ENCODE measurements around the gene SLITRK4.

The SLITRK4 gene

DNA sequence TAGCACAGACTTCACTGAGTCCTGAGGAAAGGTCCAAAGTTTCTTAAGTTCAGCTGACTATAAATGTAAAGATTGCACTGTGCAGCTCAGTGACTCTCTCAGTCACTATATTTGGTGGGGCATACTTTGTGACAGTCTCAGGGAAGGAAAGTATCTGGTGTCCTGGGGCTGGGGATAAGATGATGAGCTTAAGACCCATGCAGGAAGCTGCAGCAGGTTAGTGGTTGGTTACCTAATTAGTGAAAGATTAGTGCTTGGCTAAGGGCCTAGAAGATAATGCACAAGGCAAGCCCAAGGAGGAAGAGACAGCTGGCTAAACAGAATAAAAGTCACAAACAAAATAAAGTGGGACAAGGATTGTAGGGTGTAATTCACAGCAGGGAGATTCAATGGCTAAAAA lies 25.4 kb upstream of the SLITRK4 start:
- no peak for DNase-seq (ENCODE audit: low read depth)
- no peak overlapping the region for H3K4me3 ChIP-seq (replicated peaks; ENCODE audit: low read depth, low read length)
- TF ChIP-seq, protein P1, sequence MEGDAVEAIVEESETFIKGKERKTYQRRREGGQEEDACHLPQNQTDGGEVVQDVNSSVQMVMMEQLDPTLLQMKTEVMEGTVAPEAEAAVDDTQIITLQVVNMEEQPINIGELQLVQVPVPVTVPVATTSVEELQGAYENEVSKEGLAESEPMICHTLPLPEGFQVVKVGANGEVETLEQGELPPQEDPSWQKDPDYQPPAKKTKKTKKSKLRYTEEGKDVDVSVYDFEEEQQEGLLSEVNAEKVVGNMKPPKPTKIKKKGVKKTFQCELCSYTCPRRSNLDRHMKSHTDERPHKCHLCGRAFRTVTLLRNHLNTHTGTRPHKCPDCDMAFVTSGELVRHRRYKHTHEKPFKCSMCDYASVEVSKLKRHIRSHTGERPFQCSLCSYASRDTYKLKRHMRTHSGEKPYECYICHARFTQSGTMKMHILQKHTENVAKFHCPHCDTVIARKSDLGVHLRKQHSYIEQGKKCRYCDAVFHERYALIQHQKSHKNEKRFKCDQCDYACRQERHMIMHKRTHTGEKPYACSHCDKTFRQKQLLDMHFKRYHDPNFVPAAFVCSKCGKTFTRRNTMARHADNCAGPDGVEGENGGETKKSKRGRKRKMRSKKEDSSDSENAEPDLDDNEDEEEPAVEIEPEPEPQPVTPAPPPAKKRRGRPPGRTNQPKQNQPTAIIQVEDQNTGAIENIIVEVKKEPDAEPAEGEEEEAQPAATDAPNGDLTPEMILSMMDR (IDR thresholded peaks at IDR 0.05; ENCODE audit: low read length, missing control alignments): no peak

DNA sequence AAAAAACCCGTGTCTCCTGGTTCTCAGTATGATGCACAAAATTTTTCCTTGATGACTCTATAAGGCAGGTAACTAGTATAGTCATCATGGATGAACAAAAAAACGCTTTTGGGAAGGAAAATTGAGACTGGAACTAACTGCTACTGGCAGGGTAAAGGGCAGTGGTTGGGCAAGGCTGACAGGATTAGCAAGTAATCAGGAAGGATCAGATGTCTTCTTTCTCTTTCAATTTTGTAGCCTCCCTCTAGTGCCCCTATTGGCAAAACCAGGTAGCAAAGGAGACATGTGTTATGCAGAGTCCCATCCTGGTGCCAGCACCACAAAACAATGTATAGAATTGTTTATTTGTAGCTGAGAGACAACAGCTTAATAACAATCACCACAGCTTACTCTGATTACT lies 12.8 kb upstream of the SLITRK4 start:
- TF ChIP-seq, protein P1 (IDR thresholded peaks at IDR 0.05; ENCODE audit: low read length, missing control alignments): peak; percentile 19
- H3K4me3 ChIP-seq (replicated peaks; ENCODE audit: low read depth, low read length): no peak overlapping the region

DNA sequence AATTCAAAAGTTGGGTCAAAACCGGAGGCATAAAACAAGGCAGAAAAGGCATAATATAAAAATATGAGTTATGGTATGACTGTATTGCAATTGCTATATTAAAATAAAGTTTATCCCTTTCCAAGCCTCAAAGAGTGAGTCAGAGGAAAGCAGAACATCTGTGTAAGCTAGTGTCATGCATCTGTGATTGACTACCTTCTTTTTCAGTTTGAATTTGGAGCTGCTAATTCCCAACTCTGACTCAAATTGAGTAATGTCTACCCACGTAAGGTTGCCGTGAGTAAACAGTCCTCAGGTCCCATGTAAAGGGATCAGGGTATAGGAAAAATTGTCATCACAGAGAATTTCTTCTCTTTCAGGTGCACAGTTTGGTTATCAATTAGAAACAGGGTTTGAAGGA lies 6.5 kb upstream of the SLITRK4 start:
- TF ChIP-seq, protein P1 (IDR thresholded peaks at IDR 0.05; ENCODE audit: low read length, missing control alignments): no peak
- DNase-seq (ENCODE audit: low read depth): no peak
- H3K4me3 ChIP-seq (replicated peaks; ENCODE audit: low read depth, low read length): no peak overlapping the region

More for the DNA sequence above, 12.8 kb upstream of the SLITRK4 start:
- no peak for DNase-seq (ENCODE audit: low read depth)

DNA sequence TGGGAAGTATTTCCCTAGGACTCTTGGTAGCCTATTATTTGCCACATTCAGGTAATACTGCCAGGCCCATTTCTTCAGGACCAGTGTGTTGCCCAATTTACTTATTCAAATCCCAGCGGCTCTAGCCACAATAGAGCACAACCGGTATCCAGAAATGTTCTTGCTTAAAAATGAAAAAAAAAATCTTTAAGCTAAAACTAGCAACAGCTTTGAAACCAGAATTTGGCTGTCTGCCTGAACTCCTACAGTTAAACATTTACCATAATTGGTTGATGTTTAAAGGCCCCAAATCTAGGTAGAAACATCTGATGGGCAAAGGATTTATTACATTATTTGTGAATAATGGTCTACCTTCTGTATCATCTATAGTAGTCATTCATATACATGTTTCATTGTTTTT lies 930 bp upstream of the SLITRK4 start:
- DNase-seq (ENCODE audit: low read depth): no peak
- TF ChIP-seq, protein P1 (IDR thresholded peaks at IDR 0.05; ENCODE audit: low read length, missing control alignments): no peak
- no peak overlapping the region for H3K4me3 ChIP-seq (replicated peaks; ENCODE audit: low read depth, low read length)

DNA sequence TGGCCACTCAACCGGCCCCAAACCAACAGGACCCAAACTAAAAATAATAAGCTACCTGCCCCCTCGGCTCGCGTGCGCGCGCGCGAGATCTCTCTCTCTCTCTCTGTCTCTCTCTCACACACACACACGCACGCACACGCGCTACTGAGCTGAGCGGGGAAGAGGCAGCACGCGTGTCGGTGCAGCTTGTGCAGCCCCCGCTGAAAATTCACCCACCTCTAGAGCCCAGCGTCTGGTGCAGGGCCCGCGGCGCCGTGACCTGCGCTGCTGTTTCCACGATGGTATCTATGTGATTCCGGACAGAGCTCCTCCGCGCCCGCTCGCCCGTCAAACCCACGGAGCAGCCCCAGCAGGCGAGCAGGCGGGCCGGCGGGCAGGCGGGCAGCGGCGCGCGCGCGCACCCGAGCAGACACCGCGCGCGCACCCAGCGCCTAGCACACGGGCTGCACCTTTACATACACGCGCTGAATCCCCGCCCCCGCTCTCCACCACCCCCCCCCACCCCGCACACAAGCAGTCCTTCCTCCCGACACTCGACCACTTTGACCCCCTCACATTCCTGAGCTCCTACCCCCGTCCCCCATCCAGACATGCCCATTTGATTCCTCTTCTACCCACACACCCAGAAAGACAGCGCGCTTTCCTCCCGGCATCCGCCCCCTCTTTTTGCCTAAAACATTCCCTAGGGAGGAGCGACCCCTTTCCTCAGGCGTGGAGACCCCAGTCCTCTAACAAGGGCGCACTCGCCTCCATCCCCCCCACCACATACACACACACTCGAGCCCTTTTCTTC lies 1.0 kb downstream of the SLITRK4 start:
- H3K4me3 ChIP-seq (replicated peaks; ENCODE audit: low read depth, low read length): peak overlapping the region; percentile 60
- DNase-seq (ENCODE audit: low read depth): no peak
- TF ChIP-seq, protein P1 (IDR thresholded peaks at IDR 0.05; ENCODE audit: low read length, missing control alignments): no peak

DNA sequence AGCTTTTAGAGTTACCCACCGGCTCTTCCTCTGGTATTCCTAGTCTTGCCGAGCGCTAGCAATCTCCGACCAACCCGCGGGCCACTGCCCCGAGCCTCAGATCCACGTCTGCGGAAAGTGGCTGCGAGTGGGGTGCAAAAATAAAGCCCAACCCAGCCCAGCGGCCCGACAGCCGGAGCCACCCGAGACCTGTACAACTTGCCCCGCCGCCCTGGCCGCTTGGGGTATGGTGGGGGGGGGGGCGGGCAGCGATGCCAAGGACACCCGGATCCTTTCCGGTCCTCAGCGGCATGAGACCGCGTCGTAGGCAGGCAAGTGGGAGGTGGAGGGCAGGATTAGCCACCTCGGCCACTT lies 1.6 kb downstream of the SLITRK4 start:
- DNase-seq (ENCODE audit: low read depth): no peak
- TF ChIP-seq, protein P1 (IDR thresholded peaks at IDR 0.05; ENCODE audit: low read length, missing control alignments): no peak
- peak overlapping the region; percentile 59 for H3K4me3 ChIP-seq (replicated peaks; ENCODE audit: low read depth, low read length)

Measured in fibroblast of pulmonary artery (primary cell).